Dendritic cell treated with granulocyte-macrophage colony-stimulating factor and Interleukin-4, amounts not matched to agents 40 ng/mL and 50 ng/mL, for 4 days (primary cell): ENCODE results near the gene ST3GAL6.
A peak's percentile ranks its signal among the peaks of the same experiment; 100 is the strongest.

Experiments used
- H3K27ac Mint-ChIP-seq: one replicate; pipeline ENCODE4 v1.8.0; 2022; ENCODE audit warnings: mild to moderate bottlenecking, mixed read lengths
- H3K27me3 Mint-ChIP-seq: one replicate; pipeline ENCODE4 v1.8.0; 2022; ENCODE audit warnings: mild to moderate bottlenecking, mixed read lengths
- H3K36me3 Mint-ChIP-seq: one replicate; pipeline ENCODE4 v1.8.0; 2022; ENCODE audit warnings: low read depth, mixed read lengths
- H3K4me1 Mint-ChIP-seq: one replicate; pipeline ENCODE4 v1.8.0; 2022; ENCODE audit warnings: low read depth, mixed read lengths
- H3K4me3 Mint-ChIP-seq: one replicate; pipeline ENCODE4 v1.8.0; 2022; ENCODE audit warnings: mild to moderate bottlenecking, moderate library complexity, mixed read lengths
- H3K9me3 Mint-ChIP-seq: one replicate; pipeline ENCODE4 v1.8.0; 2022; ENCODE audit warnings: mixed read lengths
- intact Hi-C: fragments of 100-400 bp; cut with micrococcal nuclease; formaldehyde crosslinking; loops from one replicate; pipeline ENCODE4 v1.15.0; 2022

Gene ST3GAL6

GRCh38 chr3:98775459-98776139 is 12.5 kb downstream of the ST3GAL6 start:
- H3K4me3 Mint-ChIP-seq = no peak overlapping the region
- no peaks in the 10 kb centered on the region for H3K27me3 Mint-ChIP-seq
- H3K9me3 Mint-ChIP-seq = no peaks in the 10 kb centered on the region
- H3K27ac Mint-ChIP-seq = peak overlapping the region; percentile 44
- peaks cover 57% of the 10 kb centered on the region for H3K4me1 Mint-ChIP-seq
- peaks cover 33% of the 10 kb centered on the region for H3K36me3 Mint-ChIP-seq
- intact Hi-C loops = loop anchor here (5.0 kb wide), 1 partner anchor 43 kb away; no protein-coding TSS in a partner anchor

GRCh38 chr3:98776140-98776493 is 13.0 kb downstream of the ST3GAL6 start:
- peak overlapping the region; percentile 64 for H3K27ac Mint-ChIP-seq
- H3K36me3 Mint-ChIP-seq = peaks cover 31% of the 10 kb centered on the region
- no peak overlapping the region for H3K4me3 Mint-ChIP-seq
- peaks cover 53% of the 10 kb centered on the region for H3K4me1 Mint-ChIP-seq
- H3K9me3 Mint-ChIP-seq = no peaks in the 10 kb centered on the region
- intact Hi-C loops = loop anchor here (5.0 kb wide), 1 partner anchor 44 kb away; no protein-coding TSS in a partner anchor
- H3K27me3 Mint-ChIP-seq = no peaks in the 10 kb centered on the region

- Mint-ChIP-seq H3K4me3 (no peak overlapping the region), H3K27ac (peak overlapping the region; percentile 64), H3K27me3 (no peaks in the 10 kb centered on the region), H3K9me3 (no peaks in the 10 kb centered on the region), H3K4me1 (peaks cover 53% of the 10 kb centered on the region), H3K36me3 (peaks cover 27% of the 10 kb centered on the region)
- intact Hi-C loops = loop anchor here (5.0 kb wide), 1 partner anchor 45 kb away; no protein-coding TSS in a partner anchor
Measured at GRCh38 chr3:98777286-98777685, 14.1 kb downstream of the ST3GAL6 start.

- H3K9me3 Mint-ChIP-seq = no peaks in the 10 kb centered on the region
- no peak overlapping the region for H3K4me3 Mint-ChIP-seq
- intact Hi-C loops = loop anchor here (5.0 kb wide), 1 partner anchor 46 kb away; no protein-coding TSS in a partner anchor
- peaks cover 32% of the 10 kb centered on the region for H3K36me3 Mint-ChIP-seq
- no peaks in the 10 kb centered on the region for H3K27me3 Mint-ChIP-seq
- H3K4me1 Mint-ChIP-seq = peaks cover 53% of the 10 kb centered on the region
- H3K27ac Mint-ChIP-seq = peak overlapping the region; percentile 77
Measured at GRCh38 chr3:98777801-98778220, 14.7 kb downstream of the ST3GAL6 start.

GRCh38 chr3:98778383-98778782 is 15.2 kb downstream of the ST3GAL6 start:
- Mint-ChIP-seq H3K27me3 (no peaks in the 10 kb centered on the region), H3K9me3 (no peaks in the 10 kb centered on the region), H3K4me1 (peaks cover 58% of the 10 kb centered on the region), H3K36me3 (peaks cover 38% of the 10 kb centered on the region), H3K4me3 (no peak overlapping the region), H3K27ac (peak overlapping the region; percentile 77)
- intact Hi-C loops = loop anchor here (5.0 kb wide), 1 partner anchor 46 kb away; no protein-coding TSS in a partner anchor

GRCh38 chr3:98778852-98779413 is 15.8 kb downstream of the ST3GAL6 start:
- H3K27ac Mint-ChIP-seq = peak overlapping the region; percentile 77
- H3K4me1 Mint-ChIP-seq = peaks cover 64% of the 10 kb centered on the region
- H3K36me3 Mint-ChIP-seq = peaks cover 39% of the 10 kb centered on the region
- H3K27me3 Mint-ChIP-seq = no peaks in the 10 kb centered on the region
- no peak overlapping the region for H3K4me3 Mint-ChIP-seq
- no peaks in the 10 kb centered on the region for H3K9me3 Mint-ChIP-seq
- intact Hi-C loops = loop anchor here (5.0 kb wide), 1 partner anchor 47 kb away; no protein-coding TSS in a partner anchor

GRCh38 chr3:98779541-98780335 is 16.6 kb downstream of the ST3GAL6 start:
- Mint-ChIP-seq H3K27me3 (no peaks in the 10 kb centered on the region), H3K9me3 (no peaks in the 10 kb centered on the region), H3K27ac (peak overlapping the region; percentile 47), H3K4me1 (peaks cover 72% of the 10 kb centered on the region), H3K4me3 (no peak overlapping the region), H3K36me3 (peaks cover 31% of the 10 kb centered on the region)
- intact Hi-C loops = loop anchor here (5.0 kb wide), 1 partner anchor 47 kb away; no protein-coding TSS in a partner anchor

GRCh38 chr3:98780343-98780742 is 17.2 kb downstream of the ST3GAL6 start:
- H3K4me1 Mint-ChIP-seq = peaks cover 75% of the 10 kb centered on the region
- H3K27ac Mint-ChIP-seq = no peak overlapping the region
- no peaks in the 10 kb centered on the region for H3K9me3 Mint-ChIP-seq
- intact Hi-C loops = no loop called here
- H3K36me3 Mint-ChIP-seq = peaks cover 29% of the 10 kb centered on the region
- H3K4me3 Mint-ChIP-seq = no peak overlapping the region
- H3K27me3 Mint-ChIP-seq = no peaks in the 10 kb centered on the region

GRCh38 chr3:98782824-98783500 is 19.8 kb downstream of the ST3GAL6 start:
- Mint-ChIP-seq H3K36me3 (peaks cover 31% of the 10 kb centered on the region), H3K27me3 (no peaks in the 10 kb centered on the region), H3K27ac (no peak overlapping the region), H3K4me3 (no peak overlapping the region), H3K9me3 (no peaks in the 10 kb centered on the region), H3K4me1 (peaks cover 65% of the 10 kb centered on the region)
- intact Hi-C loops = no loop called here

GRCh38 chr3:98784042-98784441 is 20.9 kb downstream of the ST3GAL6 start:
- no peak overlapping the region for H3K27ac Mint-ChIP-seq
- peaks cover 28% of the 10 kb centered on the region for H3K36me3 Mint-ChIP-seq
- no peak overlapping the region for H3K4me3 Mint-ChIP-seq
- H3K4me1 Mint-ChIP-seq = peaks cover 54% of the 10 kb centered on the region
- no peaks in the 10 kb centered on the region for H3K27me3 Mint-ChIP-seq
- intact Hi-C loops = no loop called here
- no peaks in the 10 kb centered on the region for H3K9me3 Mint-ChIP-seq

- H3K27me3 Mint-ChIP-seq = no peaks in the 10 kb centered on the region
- no peak overlapping the region for H3K27ac Mint-ChIP-seq
- no peak overlapping the region for H3K4me3 Mint-ChIP-seq
Measured at GRCh38 chr3:98784666-98785600, 21.8 kb downstream of the ST3GAL6 start.

GRCh38 chr3:98786364-98787006 is 23.3 kb downstream of the ST3GAL6 start:
- Mint-ChIP-seq H3K36me3 (peaks cover 43% of the 10 kb centered on the region), H3K27me3 (no peaks in the 10 kb centered on the region), H3K9me3 (no peaks in the 10 kb centered on the region), H3K27ac (no peak overlapping the region), H3K4me1 (peaks cover 39% of the 10 kb centered on the region), H3K4me3 (no peak overlapping the region)
- intact Hi-C loops = no loop called here

More at GRCh38 chr3:98784666-98785600, 21.8 kb downstream of the ST3GAL6 start:
- H3K4me1 Mint-ChIP-seq = peaks cover 45% of the 10 kb centered on the region
- no peaks in the 10 kb centered on the region for H3K9me3 Mint-ChIP-seq
- intact Hi-C loops = no loop called here
- H3K36me3 Mint-ChIP-seq = peaks cover 33% of the 10 kb centered on the region
